Mesenteric fat pad (tissue), 1 donor: Measurements from ENCODE around the gene SORCS2. TPM values are rescaled to one million over a fixed set of nuclear protein-coding genes. Genes with fewer than 3 reads are reported as not detected.

ENCODE experiments used
- DNase-seq: peaks from one replicate; pipeline ENCODE4 v3.0.0-alpha.2; 2020; ENCODE audit warnings: low spot score
- total RNA-seq: library from RNA; stranded (reverse); fragmentation: NEBNext Ultra II Directional; extraction: Animal tissue kit (Norgen Biotek cat#: 25700); gene quantifications from one replicate; pipeline ENCODE4 v1.2.1, GENCODE V29; 2021
- donor health status: DM: yes; HTN: yes; CAD: no.

The SORCS2 gene
- total RNA-seq, 1 donor from 2014 or later, result 1.9 TPM

DNA sequence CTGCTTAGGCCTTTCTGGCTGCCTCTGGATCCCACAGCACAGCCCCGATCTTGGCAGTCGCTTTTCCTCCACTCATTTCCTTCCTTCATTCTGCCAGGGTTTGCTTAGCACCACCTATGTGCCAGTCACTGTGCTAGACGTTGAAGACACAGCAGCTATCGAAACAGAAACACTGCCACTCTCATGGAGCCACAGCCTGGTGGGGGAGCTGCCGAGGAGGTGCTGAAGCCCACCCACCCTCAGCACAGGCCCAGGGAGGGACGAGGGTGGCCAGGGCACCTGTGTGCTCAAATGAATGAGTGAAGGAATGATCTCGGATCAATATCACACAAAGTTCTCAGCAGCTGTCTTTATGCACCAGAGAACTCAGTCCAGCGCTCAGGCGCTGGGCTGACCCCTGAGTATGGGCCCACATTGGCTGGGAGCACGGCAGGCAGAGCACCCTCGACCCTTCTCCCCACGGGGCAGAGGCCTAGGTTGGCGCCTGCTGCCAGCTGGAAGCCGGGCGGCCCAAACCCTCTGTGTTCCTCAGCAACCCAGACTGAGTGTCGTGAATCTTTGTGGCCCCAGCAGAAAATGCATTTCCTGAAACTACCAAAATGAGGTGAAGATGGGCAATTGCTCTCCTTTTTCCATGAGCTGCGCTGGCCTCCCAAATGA lies 108.9 kb downstream of the SORCS2 start:
- no peak for DNase-seq

DNA sequence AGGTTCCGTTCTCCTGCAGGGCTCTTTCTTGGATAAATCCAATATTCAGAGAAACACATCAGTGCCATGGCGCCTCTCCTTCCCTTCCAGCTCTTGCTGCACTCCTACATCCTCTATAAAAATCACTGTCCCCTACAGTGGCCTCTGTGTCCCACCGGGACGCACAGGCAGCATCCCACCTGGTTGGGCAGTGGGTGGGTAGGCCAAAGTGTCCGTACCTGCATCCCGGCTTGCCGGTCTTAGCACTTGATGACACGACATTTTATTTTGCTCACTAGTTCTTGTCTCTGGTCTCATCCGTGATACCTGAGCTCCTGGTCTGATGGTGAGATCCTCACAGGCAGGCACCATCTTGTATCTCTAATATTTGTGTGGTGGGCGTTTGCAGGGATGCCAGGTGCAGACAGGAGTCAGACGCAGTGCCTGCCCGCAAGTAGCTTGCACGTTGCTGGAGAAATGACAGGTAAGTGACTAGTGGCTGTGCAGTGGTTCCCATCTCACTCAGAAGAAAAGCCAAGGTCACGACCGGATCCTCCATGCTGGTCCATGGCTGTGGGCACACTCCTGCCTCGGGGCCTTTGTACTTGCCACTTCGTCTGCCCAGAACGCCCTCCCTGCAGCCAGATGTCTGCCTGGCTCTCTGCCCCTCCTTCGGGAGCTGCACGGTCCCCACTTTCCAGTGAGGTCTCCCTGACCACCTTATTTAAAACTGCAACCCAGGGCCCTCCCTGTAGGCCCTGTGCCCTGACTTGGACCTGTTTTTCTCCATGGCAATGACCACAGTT lies 109.7 kb downstream of the SORCS2 start:
- no peak for DNase-seq

DNA sequence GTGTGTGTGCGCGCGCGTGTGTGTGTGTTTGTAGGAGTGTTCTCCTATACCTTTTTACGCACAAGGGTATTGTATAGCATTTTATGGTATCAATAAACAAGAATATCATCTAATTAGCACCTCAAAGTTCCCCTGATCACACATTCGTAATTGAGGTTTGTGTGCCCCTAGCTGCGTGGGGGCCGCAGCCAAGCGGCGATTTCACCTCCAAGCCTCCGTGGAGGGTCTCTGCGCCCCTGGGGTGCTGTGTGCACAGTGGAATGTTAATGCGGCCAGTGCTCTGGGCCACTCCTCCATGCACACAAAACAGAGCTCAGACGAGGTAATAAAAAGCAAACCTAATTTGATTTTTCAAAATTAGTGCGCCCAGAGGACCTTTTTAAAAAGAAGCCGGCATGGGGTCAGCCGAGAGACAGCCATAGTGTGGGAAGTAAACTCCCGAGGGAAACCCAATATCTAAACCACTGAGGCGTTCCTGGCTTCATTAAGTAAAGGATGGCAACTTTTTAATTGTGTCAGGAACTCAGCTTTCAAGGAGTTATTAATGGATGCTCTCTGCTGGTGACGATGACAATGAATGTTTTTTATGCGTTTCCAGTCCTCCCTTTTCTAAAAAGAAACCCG lies 110.6 kb downstream of the SORCS2 start:
- no peak for DNase-seq

DNA sequence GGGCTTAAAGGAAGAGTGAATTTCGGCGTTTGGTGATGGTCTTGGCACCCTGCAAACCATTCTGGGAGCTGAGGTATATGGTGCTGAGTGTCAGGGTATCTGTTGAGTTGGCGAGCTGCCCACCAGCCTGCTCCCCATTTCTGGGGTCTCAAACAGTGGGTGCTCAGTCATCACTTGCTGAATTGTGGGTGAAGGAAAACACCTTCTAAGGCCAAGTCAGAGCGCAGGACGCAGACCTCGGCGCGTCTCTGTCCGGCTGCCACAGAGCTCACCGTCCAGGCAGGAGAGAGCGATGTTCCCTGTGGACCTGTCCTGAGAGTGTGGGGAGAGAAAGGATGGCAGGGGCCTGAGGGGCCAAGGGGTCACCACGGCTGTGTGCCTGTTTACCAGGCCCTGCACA lies 111.2 kb downstream of the SORCS2 start:
- no peak for DNase-seq

DNA sequence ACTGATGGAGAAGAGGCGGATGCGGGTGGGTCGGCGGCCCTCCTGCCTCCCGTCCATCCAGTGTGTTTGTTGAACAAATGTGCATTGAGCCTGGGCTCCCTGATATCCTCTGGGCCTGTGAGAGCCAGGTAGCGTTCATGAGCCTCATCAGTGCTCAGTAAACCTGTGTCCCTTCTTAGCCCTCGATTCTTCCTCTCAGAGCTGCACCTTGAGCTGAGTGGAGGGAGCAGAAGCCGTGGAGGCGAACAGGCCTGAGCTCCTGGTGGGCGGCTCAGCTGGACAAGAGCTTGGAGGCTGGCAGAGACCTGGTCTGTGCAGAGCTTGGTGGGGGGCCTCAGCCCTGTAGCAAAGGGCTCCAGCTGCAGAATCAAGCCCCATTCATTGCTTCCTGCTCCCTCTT lies 112.1 kb downstream of the SORCS2 start:
- no peak for DNase-seq

DNA sequence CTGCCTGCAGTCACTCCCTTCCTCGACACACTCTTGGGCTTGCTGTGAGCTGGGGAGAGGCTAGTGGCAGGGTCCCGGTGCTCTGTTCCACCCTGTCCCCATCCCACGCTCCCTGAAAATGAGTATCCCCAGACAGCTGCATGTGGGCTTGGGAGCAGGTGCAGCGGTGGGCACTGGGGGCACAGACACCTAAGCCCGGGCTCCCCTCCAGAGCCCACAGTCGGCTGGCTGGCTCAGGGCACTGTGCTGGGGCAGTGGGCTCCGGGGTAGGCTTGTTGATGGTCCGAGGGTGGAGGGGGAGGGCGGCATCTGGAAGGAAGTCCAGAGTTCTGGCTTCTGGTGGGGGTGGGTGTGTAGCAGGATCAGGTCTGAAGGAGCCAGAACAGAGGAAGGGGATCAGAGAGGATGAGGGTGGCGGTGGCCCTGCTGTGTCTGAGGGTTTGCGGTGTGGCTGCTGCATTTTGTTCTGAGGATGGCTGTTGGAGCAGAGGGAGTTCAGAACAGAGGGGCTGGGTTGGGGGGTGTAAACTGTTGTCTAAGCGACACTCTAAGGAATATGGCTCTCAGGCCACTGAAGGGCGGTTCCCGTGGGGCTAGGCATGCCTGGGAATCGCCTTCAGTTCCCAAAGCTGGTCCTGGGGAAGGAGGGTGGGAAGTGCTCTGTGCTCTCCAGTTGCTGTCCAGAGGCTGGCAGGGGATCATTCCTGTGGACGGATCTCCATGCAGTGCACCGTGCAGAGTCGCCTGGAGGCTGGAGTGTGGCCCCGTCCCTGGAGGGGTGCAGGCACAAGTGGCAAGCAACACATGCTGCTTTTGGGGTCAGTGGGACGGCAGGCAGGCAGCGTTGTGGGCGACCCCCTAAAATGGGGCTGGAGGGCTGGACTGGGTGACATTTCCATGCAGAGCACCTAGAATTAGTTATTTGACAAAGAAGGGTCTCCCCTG lies 114.0 kb downstream of the SORCS2 start:
- DNase-seq, result no peak

DNA sequence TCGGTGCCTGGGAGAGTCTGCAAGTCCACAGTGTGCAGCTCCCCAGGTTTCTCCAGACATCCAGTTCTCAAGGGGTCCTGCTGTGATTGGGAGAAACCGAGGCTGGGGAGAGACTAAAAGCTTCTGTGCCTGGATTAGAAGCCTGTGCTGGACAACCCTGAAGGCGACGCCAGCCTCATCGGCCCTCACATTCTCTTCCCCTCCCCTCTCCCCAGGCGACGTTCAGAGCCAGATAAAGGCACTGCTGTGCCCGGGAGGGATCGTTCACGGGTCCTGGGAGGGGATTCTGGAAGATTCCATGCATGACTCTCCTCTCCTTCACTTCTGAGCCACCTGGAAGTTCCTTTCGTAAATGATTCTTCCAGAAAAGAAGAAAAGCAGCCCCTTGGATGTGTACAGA lies 114.6 kb downstream of the SORCS2 start:
- DNase-seq, result no peak

DNA sequence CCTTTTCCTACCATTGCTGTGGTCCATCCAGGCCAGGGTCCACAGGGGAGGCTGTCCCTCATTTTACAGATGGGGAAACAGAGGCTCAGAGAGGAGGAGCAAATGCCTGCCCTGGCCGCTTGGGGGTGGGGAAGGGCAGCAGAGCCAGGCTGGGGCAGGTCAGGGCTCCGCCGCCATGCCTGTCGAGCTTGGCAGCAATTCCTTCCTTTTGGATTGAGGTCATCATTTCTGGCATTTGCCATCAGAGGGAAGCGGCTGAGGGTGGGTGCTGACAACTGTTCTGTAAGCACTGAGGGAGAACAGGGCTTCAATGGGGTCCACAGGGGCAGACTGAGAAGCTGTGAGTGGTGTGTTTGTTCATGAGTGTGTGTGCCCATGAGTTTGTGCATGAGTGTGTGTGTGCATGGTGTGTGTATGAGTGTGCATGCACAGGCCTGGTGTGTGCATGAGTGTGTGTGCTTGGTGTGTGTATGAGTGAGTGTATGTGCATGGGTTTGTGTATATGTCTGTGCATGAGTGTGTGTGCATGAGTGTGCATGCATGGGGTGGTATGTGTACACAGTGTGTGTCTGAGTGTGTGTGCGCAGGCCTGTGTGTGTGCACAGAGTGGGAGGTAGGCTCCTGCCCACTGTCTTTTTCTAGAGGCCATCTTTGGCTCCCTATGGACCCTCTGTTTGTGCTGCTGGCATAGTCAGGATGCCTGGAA lies 115.2 kb downstream of the SORCS2 start:
- DNase-seq, result no peak

DNA sequence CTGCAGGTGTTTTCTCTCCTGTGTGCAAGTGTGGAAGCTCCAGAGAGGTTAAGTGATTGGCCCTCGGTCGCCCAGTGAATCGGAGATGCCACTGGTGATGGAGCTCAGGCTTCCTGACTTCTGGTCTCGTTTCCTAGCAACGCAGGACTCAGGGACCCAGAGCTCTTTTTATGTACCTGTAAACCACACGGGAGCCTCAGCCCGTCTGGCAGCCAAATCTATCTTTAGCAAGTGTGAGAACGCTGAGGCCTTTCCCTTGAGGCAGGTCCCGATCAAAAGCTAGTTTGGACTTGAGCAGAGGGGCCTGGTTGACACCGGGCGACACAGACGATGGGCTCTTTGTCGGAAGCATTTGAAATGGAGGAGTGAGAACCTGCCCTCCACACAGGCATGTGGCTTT lies 116.8 kb downstream of the SORCS2 start:
- no peak for DNase-seq

DNA sequence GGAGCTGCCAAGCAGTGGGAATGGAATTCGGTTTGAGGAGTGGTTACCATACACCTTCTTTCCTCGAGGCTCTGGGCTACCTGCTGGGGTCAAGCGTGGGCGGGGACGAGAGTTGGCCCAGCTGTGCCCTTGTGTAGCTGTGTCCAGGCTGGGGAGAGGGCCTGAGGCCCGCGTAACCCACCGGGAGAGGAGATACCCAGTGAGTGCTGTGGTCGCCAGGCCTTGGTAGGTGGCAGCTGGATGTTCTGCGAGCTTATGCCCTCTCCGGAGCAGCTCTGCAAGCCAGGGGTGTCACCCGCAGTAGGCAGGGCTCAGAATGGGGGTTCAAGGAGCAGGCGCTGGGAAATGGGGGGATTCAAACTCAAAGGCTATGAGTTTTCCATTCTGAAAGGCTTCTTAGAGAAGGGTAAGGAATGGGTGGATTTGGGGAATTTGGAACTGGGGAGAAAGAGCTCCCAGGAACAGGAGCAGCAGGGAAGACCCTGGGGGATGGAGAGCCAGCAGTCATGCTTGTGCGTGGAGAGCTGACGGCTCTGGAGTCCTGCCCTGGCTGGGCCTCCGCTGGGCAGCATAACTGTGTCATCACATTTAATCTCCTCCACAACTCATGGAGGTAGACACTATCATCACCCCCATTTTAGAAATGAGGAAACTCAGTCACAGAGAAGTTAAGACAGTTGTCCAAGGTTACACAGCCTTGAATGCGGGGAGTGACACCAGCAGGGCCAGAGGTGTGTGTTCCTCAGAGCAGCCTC lies 117.5 kb downstream of the SORCS2 start:
- no peak for DNase-seq

DNA sequence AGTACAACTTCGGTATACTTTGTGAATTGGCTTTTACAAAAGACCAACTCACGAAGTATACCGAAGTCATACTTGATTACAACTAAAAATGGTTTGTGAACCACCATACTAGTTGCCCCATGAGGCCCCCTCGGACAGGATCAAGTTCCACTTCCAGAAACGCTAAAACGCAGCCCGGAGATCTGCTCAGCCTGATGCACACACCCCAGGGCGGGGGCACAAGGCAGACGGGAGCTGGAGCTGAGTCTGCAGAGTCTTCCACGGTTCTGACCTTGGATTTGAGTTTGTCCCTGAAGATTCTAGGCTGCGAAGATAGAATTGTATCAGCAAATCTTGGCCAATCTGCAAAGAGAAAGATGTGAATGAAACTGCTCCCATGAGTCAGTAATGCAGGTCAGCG lies 118.1 kb downstream of the SORCS2 start:
- no peak for DNase-seq

DNA sequence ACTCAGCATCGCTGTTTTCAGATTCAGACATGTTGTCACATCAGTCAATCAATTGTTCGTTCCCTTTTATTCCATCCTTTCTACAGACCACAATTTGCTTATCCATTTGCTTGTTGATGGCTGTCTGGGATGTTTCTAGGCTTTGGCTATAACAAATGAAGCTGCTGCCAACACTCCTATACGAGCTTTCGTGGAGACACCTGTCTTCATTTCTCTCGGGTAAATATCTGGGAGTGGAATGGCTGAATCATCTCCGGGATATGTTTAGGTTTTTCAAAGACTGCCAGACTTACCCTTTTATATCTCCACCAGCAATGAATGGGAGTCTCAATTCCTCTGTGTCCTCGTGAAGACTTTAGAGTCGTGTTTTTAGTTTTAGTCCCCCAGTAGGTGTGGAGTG lies 118.9 kb downstream of the SORCS2 start:
- no peak for DNase-seq

DNA sequence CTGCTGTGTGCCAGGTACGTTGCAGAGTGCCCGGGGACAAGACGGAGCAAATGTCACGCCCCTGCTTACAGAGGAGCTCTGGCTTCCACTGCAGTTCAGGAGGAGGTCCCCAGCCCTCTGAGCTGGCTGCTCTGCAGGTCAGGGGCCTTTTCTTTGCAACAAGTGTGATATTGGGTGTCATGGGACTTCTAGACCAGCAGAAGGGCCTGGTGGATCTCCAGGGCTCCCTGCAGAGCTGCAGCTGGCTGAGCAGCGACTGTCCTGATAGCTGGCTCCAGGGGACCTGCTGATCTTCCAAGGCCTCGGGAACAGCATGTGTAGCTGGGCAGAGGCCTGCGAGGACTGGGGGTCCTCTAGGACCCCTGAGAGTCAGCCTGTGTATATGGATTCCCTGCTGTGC lies 120.4 kb downstream of the SORCS2 start:
- no peak for DNase-seq

DNA sequence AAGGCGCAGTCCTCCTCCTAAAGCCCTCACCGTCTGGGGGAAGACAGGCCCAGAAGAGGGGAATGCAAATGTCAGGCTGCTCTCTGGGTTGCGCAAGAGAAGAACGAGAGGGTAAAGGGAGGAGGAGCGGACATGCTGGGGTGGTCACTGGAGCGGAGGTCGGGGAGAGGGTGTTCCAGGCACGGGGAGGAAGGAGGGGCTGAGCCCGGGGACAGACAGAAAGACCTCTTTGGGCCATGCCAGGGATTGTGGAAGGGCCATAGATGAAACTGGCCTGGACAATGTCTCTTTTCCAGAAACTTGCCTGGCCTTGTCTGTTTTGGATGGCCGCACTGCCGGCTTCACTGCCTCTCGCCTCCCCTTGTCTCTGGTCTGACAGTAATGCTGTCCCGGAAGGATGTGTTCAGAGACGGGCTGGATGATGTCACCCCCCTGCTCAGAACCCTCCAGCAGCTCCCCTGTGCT lies 121.0 kb downstream of the SORCS2 start:
- no peak for DNase-seq

DNA sequence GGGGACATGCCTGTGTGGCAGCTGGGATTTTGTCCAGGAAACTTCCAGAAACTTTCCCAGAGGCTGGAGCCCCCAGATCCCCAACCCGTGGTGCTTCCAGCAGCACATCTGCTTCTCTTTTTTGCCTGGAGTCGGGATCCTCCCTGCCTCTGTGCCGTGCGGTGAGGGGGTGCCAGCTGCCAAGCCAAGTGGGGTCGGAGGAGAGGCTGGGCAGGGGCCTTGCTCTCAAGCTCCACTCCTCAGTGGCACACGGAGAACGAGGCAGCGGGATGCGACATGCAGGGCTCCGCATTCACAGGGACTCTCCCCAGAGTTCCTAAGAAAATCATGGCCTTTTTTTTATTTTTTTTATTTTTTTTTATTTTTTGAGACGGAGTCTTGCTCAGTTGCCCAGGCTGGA lies 121.7 kb downstream of the SORCS2 start:
- no peak for DNase-seq

DNA sequence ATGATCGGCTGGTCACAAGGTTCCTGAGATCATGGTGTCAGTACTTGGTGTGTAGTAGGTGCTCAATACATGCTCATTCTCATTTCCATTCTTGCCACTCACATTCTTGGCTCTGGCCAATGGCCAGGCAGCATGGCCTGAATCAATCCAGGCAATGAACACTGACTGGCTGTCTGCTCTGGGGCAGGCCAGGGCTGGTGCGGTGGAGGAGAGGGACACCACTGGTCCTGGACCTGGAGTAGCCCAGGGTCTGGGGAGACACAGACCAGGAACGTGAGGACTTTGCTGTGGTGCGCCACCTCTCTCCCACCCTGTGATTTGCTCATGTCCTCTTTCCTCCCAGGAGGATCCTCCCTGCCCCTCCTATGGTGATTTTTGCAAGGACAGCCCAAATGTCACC lies 122.9 kb downstream of the SORCS2 start:
- DNase-seq, result no peak

DNA sequence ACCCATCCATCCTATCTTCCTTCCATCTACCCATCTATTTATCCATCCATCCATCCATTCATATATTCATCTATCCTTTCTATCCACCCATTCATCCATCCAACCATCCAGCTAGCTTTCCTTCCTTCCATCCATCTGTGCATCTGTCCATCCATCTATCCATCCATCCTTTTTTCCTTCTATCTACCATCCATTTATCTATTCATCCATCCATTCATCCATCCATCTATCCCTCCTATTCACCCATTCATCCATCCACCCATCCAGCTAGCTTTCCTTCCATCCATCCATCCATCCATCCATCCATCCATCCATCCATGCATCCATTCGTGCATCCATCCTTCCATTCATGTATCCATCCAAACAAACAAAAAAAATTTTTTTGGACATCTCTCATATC lies 123.6 kb downstream of the SORCS2 start:
- no peak for DNase-seq

DNA sequence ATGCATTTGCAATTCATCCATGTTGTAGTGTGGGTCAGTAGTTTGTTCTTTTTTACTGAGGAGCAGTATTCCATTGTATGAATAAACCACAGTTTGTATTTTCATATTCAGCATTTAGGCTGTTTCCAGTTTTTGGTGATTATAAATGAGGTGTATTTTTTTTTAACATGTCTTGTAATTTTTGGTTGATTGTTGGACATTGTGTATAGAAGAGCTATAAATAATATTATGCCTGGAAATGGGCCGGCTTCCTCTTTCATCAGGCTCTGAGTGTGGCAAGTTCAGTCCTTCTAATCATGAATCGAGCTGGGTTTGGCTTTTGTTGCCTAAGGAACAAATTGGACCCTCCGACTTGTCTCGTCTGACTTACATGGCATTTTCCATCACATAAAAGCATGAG lies 126.7 kb downstream of the SORCS2 start:
- DNase-seq, result no peak

DNA sequence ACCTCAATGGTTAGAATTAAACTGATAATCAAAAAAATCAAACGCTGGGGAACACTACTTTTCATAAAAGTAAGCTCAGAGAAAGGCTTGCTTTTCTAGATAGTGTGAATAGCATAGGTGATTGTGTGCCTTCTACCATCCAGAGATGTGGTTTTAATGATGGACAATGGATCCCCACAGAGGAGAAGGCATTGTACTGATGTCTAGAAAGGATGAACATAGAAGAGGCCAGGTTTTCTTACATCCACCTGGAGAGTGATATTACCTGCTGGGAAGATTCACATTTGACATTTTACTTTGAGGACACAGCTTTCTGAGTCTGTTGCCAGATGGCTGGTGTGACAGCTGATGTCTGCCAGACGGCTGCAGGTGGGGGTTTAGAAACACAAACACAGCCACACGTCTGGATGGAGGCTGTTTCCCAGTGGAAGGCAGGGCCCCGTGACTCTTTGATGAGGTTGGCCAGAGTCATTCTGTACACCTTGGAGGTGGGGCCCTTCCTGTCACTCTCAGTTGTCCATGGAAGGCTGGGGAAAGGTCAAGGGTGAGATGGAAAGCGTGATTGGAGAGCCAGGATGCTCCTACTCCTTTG lies 128.0 kb downstream of the SORCS2 start:
- DNase-seq, result no peak
